Measurements from ENCODE around the gene GPR32.

GPR32 gene

GRCh38 chr19:50729894-50730293 is 40.4 kb upstream of the GPR32 start:
- no peak overlapping the region for H3K27ac ChIP-seq (ENCODE audit: low read length, poor library complexity, severe bottlenecking)
- H3K27me3 ChIP-seq (ENCODE audit: control insufficient read depth in 1 of 2, insufficient read depth in 1 of 2, low read length in 2 of 2), result peaks cover 0 to 9% of the 10 kb centered on the region in 2 experiments
- H3K36me3 ChIP-seq (ENCODE audit: control insufficient read depth in 1 of 2, insufficient read depth in 2 of 2, low read depth in 1 of 2, low read length in 2 of 2), result peaks cover 0 to 7% of the 10 kb centered on the region in 2 experiments
- no peak overlapping the region for H3K14ac ChIP-seq (ENCODE audit: low read length in 2 of 2)
- H3K9ac ChIP-seq (ENCODE audit: low read length), result no peak overlapping the region
- no peak overlapping the region for H4K91ac ChIP-seq (ENCODE audit: low read length)
- 70% methylated on average over 3 of the region's 5 CpGs for WGBS
- no peaks in the 10 kb centered on the region for H3K9me3 ChIP-seq (ENCODE audit: control insufficient read depth, low read length)
- no peak overlapping the region for H3K4me3 ChIP-seq (ENCODE audit: insufficient read depth in 1 of 2, low read depth in 1 of 2, low read length in 2 of 2)
- H3K4ac ChIP-seq (ENCODE audit: low read depth in 1 of 2, low read length in 2 of 2), result no peak overlapping the region
- no peak overlapping the region for H2BK5ac ChIP-seq (ENCODE audit: low read depth, low read length, poor library complexity, severe bottlenecking)
- H2BK15ac ChIP-seq (ENCODE audit: low read depth, poor library complexity, severe bottlenecking), result no peak overlapping the region
- no peaks in the 10 kb centered on the region for H3K4me1 ChIP-seq (ENCODE audit: control insufficient read depth, insufficient read depth, low read depth, low read length)
- no peak overlapping the region for H4K8ac ChIP-seq (ENCODE audit: low read length)
- no peak overlapping the region for H2BK120ac ChIP-seq (ENCODE audit: low read depth, low read length)
- no peak overlapping the region for H2AK5ac ChIP-seq (ENCODE audit: low read length, severe bottlenecking)
- H2BK12ac ChIP-seq (ENCODE audit: low read length in 2 of 2), result no peak overlapping the region
- no peaks in the 10 kb centered on the region for H3K79me1 ChIP-seq (replicated peaks; ENCODE audit: low read length, poor library complexity, severe bottlenecking)
- no peak overlapping the region for H3K4me2 ChIP-seq (ENCODE audit: low read length, poor library complexity, severe bottlenecking)
- H3K23ac ChIP-seq (ENCODE audit: low read length in 2 of 2), result no peak overlapping the region
- H3K18ac ChIP-seq (ENCODE audit: low read depth in 1 of 2, low read length in 2 of 2), result no peak overlapping the region
- DNase-seq, result no peak
- H2AFZ ChIP-seq (ENCODE audit: low read depth, low read length), result no peak overlapping the region

DNA sequence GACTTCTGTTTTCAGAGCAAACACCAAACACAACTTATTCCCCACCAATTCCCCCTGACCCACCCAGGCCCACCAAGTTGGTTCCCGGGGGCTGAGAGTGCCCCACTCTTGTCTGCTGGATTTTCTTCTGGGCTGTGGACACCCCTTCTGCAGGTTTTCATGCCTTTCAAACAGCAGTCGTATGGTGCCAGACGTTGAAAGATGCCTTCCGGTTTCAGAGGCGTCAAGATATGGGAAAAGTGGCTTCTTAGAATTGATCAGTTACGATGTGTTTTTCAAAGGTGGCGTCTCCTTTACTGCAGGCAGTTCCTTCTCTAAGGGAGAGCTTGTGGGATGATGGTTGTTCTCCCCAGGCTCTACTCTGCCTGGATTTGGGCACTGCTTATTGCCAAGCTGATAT is 34.4 kb upstream of the GPR32 start:
- Histone ChIP-seq H3K4me1 (ENCODE audit: control insufficient read depth, insufficient read depth, low read depth, low read length) (no peaks in the 10 kb centered on the region), H3K4me3 (ENCODE audit: insufficient read depth in 1 of 2, low read depth in 1 of 2, low read length in 2 of 2) (no peak overlapping the region), H4K8ac (ENCODE audit: low read length) (no peak overlapping the region), H3K79me1 (replicated peaks; ENCODE audit: low read length, poor library complexity, severe bottlenecking) (no peaks in the 10 kb centered on the region), H2BK15ac (ENCODE audit: low read depth, poor library complexity, severe bottlenecking) (no peak overlapping the region), H3K4ac (ENCODE audit: low read depth in 1 of 2, low read length in 2 of 2) (no peak overlapping the region), H2BK120ac (ENCODE audit: low read depth, low read length) (no peak overlapping the region), H2AK5ac (ENCODE audit: low read length, severe bottlenecking) (no peak overlapping the region), H3K9ac (ENCODE audit: low read length) (no peak overlapping the region), H3K27me3 (ENCODE audit: control insufficient read depth in 1 of 2, insufficient read depth in 1 of 2, low read length in 2 of 2) (peaks cover 0 to 54% of the 10 kb centered on the region in 2 experiments), H3K18ac (ENCODE audit: low read depth in 1 of 2, low read length in 2 of 2) (no peak overlapping the region), H2AFZ (ENCODE audit: low read depth, low read length) (no peak overlapping the region), H2BK5ac (ENCODE audit: low read depth, low read length, poor library complexity, severe bottlenecking) (no peak overlapping the region), H3K36me3 (ENCODE audit: control insufficient read depth in 1 of 2, insufficient read depth in 2 of 2, low read depth in 1 of 2, low read length in 2 of 2) (no peaks in the 10 kb centered on the region), H3K9me3 (ENCODE audit: control insufficient read depth, low read length) (no peaks in the 10 kb centered on the region), H3K14ac (ENCODE audit: low read length in 2 of 2) (no peak overlapping the region), H3K23ac (ENCODE audit: low read length in 2 of 2) (no peak overlapping the region), H4K91ac (ENCODE audit: low read length) (no peak overlapping the region), H3K4me2 (ENCODE audit: low read length, poor library complexity, severe bottlenecking) (no peak overlapping the region), H3K27ac (ENCODE audit: low read length, poor library complexity, severe bottlenecking) (no peak overlapping the region), H2BK12ac (ENCODE audit: low read length in 2 of 2) (no peak overlapping the region)
- DNase-seq, result no peak
- 79% methylated on average over 7 of the region's 7 CpGs for WGBS

GRCh38 chr19:50736338-50736737 is 33.9 kb upstream of the GPR32 start:
- 53% methylated on average over 4 of the region's 5 CpGs for WGBS
- H3K18ac ChIP-seq (ENCODE audit: low read depth in 1 of 2, low read length in 2 of 2), result no peak overlapping the region
- H3K14ac ChIP-seq (ENCODE audit: low read length in 2 of 2), result no peak overlapping the region

DNA sequence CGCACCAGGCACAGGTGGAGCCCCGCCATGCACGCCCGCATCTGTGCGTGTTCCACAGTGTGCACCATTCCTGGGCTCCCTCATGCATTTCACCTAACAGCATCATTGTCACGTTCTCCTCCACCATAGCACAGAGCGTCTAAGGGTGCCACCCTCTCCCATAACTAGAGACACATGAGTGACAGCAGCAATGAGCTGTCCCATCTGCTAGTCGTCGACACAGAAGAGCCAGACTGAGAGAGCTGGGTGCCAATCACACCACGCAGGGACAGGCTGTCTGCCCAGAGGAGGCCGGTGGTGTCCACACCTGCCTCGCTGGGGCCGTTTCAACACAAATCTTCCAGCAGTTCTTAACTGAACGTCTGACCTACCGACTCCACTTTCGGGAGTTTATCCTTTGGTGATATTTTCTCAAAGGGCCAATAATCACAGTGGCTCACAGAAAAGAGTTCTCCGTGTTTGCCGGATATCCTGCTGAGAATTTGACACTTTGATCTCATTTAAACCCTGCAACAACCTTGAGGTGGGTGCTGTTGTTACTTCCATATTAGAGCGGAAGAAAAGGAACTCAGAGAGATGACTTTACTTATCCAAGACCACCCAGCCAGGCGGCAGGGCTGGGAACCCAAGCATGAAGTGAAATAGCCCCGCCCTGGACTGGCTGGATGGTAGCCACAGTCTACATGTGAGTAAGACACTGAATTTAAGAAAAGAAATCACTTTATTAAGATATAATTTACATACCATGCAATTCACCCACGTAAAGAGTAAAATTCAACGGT is 30.9 kb upstream of the GPR32 start:
- 80% methylated on average over 20 of the region's 23 CpGs for WGBS
- Histone ChIP-seq H2BK120ac (ENCODE audit: low read depth, low read length) (no peak overlapping the region), H3K4me3 (ENCODE audit: insufficient read depth in 1 of 2, low read depth in 1 of 2, low read length in 2 of 2) (no peak overlapping the region), H2AK5ac (ENCODE audit: low read length, severe bottlenecking) (no peak overlapping the region), H3K9ac (ENCODE audit: low read length) (no peak overlapping the region), H3K36me3 (ENCODE audit: control insufficient read depth in 1 of 2, insufficient read depth in 2 of 2, low read depth in 1 of 2, low read length in 2 of 2) (no peaks in the 10 kb centered on the region), H4K91ac (ENCODE audit: low read length) (no peak overlapping the region), H3K18ac (ENCODE audit: low read depth in 1 of 2, low read length in 2 of 2) (no peak overlapping the region), H3K14ac (ENCODE audit: low read length in 2 of 2) (no peak overlapping the region), H3K4me1 (ENCODE audit: control insufficient read depth, insufficient read depth, low read depth, low read length) (no peaks in the 10 kb centered on the region), H3K27me3 (ENCODE audit: control insufficient read depth in 1 of 2, insufficient read depth in 1 of 2, low read length in 2 of 2) (peaks cover 0 to 61% of the 10 kb centered on the region in 2 experiments), H3K23ac (ENCODE audit: low read length in 2 of 2) (no peak overlapping the region), H3K27ac (ENCODE audit: low read length, poor library complexity, severe bottlenecking) (no peak overlapping the region), H3K9me3 (ENCODE audit: control insufficient read depth, low read length) (no peaks in the 10 kb centered on the region), H4K8ac (ENCODE audit: low read length) (no peak overlapping the region), H2BK5ac (ENCODE audit: low read depth, low read length, poor library complexity, severe bottlenecking) (no peak overlapping the region), H2BK12ac (ENCODE audit: low read length in 2 of 2) (no peak overlapping the region), H3K4me2 (ENCODE audit: low read length, poor library complexity, severe bottlenecking) (no peak overlapping the region), H2BK15ac (ENCODE audit: low read depth, poor library complexity, severe bottlenecking) (no peak overlapping the region), H2AFZ (ENCODE audit: low read depth, low read length) (no peak overlapping the region), H3K4ac (ENCODE audit: low read depth in 1 of 2, low read length in 2 of 2) (no peak overlapping the region), H3K79me1 (replicated peaks; ENCODE audit: low read length, poor library complexity, severe bottlenecking) (no peaks in the 10 kb centered on the region)
- DNase-seq, result no peak

More at GRCh38 chr19:50736338-50736737, 33.9 kb upstream of the GPR32 start:
- no peaks in the 10 kb centered on the region for H3K36me3 ChIP-seq (ENCODE audit: control insufficient read depth in 1 of 2, insufficient read depth in 2 of 2, low read depth in 1 of 2, low read length in 2 of 2)
- no peak overlapping the region for H3K4me3 ChIP-seq (ENCODE audit: insufficient read depth in 1 of 2, low read depth in 1 of 2, low read length in 2 of 2)
- no peak overlapping the region for H2BK120ac ChIP-seq (ENCODE audit: low read depth, low read length)
- H3K9me3 ChIP-seq (ENCODE audit: control insufficient read depth, low read length), result no peaks in the 10 kb centered on the region
- no peak overlapping the region for H4K8ac ChIP-seq (ENCODE audit: low read length)
- no peak overlapping the region for H2BK12ac ChIP-seq (ENCODE audit: low read length in 2 of 2)
- no peak overlapping the region for H2BK15ac ChIP-seq (ENCODE audit: low read depth, poor library complexity, severe bottlenecking)
- H2BK5ac ChIP-seq (ENCODE audit: low read depth, low read length, poor library complexity, severe bottlenecking), result no peak overlapping the region
- H3K4ac ChIP-seq (ENCODE audit: low read depth in 1 of 2, low read length in 2 of 2), result no peak overlapping the region
- no peak overlapping the region for H3K23ac ChIP-seq (ENCODE audit: low read length in 2 of 2)
- H3K27ac ChIP-seq (ENCODE audit: low read length, poor library complexity, severe bottlenecking), result no peak overlapping the region
- H3K27me3 ChIP-seq (ENCODE audit: control insufficient read depth in 1 of 2, insufficient read depth in 1 of 2, low read length in 2 of 2), result peaks cover 0 to 59% of the 10 kb centered on the region in 2 experiments
- no peak overlapping the region for H4K91ac ChIP-seq (ENCODE audit: low read length)
- H3K79me1 ChIP-seq (replicated peaks; ENCODE audit: low read length, poor library complexity, severe bottlenecking), result no peaks in the 10 kb centered on the region
- no peak overlapping the region for H2AK5ac ChIP-seq (ENCODE audit: low read length, severe bottlenecking)
- H2AFZ ChIP-seq (ENCODE audit: low read depth, low read length), result no peak overlapping the region
- DNase-seq, result no peak
- no peak overlapping the region for H3K9ac ChIP-seq (ENCODE audit: low read length)
- no peaks in the 10 kb centered on the region for H3K4me1 ChIP-seq (ENCODE audit: control insufficient read depth, insufficient read depth, low read depth, low read length)
- H3K4me2 ChIP-seq (ENCODE audit: low read length, poor library complexity, severe bottlenecking), result no peak overlapping the region

Measured in mesenchymal stem cell (in vitro differentiated cells and primary cell).